ENCODE results near the gene EML6. TPM values are rescaled to one million over a fixed set of nuclear protein-coding genes. Genes with fewer than 3 reads are reported as not detected.

Gene EML6
- total RNA-seq, 3 donors from 2014 or later, result 3.4 to 7.3 (median 5.3) TPM

DNA sequence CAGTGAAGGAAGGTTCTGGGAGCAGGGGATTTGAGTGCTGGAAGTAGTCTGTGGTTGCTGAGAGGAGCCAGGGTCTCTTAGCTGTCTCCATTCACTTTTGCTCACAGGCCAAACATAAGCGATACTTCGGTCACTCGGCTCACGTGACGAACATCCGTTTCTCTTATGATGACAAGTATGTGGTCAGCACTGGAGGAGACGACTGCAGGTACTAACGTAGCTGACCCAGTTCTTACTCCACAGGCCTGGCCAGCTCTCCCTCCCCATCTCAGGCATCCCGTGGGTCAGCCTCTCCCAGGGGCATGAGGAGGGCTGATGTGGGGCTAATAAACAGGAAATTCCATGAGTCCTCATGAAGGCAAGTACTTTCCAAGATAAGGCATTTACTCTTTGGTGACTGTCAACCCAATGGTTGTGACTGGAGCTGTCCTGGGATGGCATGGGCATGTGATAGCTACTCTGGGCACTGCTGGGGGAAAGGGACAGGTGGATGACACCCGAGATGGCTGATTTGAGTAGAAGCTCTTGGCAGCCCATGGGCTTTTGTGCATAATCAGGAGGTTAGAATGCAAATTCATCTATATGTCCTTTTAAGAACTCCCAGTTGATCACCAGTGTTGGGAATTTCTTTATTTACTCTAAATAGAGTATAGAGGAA lies 245.2 kb downstream of the EML6 start:
- TF ChIP-seq, protein P1, sequence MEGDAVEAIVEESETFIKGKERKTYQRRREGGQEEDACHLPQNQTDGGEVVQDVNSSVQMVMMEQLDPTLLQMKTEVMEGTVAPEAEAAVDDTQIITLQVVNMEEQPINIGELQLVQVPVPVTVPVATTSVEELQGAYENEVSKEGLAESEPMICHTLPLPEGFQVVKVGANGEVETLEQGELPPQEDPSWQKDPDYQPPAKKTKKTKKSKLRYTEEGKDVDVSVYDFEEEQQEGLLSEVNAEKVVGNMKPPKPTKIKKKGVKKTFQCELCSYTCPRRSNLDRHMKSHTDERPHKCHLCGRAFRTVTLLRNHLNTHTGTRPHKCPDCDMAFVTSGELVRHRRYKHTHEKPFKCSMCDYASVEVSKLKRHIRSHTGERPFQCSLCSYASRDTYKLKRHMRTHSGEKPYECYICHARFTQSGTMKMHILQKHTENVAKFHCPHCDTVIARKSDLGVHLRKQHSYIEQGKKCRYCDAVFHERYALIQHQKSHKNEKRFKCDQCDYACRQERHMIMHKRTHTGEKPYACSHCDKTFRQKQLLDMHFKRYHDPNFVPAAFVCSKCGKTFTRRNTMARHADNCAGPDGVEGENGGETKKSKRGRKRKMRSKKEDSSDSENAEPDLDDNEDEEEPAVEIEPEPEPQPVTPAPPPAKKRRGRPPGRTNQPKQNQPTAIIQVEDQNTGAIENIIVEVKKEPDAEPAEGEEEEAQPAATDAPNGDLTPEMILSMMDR (IDR thresholded peaks at IDR 0.05), result no peak
- no peaks in the 10 kb centered on the region for H3K36me3 ChIP-seq (ENCODE audit: low read depth)
- no peak for DNase-seq
- no peaks in the 10 kb centered on the region for H3K4me1 ChIP-seq (ENCODE audit: low read depth)
- no peaks in the 10 kb centered on the region for H3K9me3 ChIP-seq
- no peak overlapping the region for H3K4me3 ChIP-seq
- no peak for ATAC-seq
- intact Hi-C loops (cut with DNase I, micrococcal nuclease), result no loop called here

- Histone ChIP-seq H3K4me1 (ENCODE audit: low read depth) (no peaks in the 10 kb centered on the region), H3K4me3 (no peak overlapping the region), H3K36me3 (ENCODE audit: low read depth) (no peaks in the 10 kb centered on the region), H3K9me3 (no peaks in the 10 kb centered on the region)
- TF ChIP-seq, protein P1 (IDR thresholded peaks at IDR 0.05), result no peak
- no peak for DNase-seq
- intact Hi-C loops (cut with DNase I, micrococcal nuclease), result no loop called here
- ATAC-seq, result no peak
Observed at GRCh38 chr2:54969295-54969939, 246.0 kb downstream of the EML6 start.

DNA sequence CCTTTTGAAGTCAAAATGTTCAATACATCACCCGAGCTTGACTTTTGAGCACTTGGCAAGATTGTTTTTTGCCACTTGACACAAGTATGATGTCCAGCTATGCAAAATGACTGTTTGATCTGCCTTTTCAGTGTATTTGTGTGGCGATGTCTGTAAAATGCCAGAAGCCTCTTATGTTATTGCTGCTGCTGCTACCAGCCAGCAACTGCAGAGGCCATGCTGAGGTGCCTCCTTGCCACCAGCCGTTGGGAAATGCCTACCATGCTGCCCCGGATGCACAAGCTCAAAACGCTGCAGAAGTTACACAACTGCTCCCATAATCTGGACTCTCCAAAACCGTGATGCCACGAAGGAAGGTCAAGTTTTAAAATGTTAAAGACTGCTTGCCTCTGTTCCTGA lies 246.5 kb downstream of the EML6 start:
- ATAC-seq (no peak), DNase-seq (no peak)
- no peaks in the 10 kb centered on the region for H3K36me3 ChIP-seq (ENCODE audit: low read depth)
- H3K9me3 ChIP-seq, result no peaks in the 10 kb centered on the region
- TF ChIP-seq, protein P1 (IDR thresholded peaks at IDR 0.05), result no peak
- intact Hi-C loops (cut with DNase I, micrococcal nuclease), result no loop called here
- H3K4me3 ChIP-seq, result no peak overlapping the region
- H3K4me1 ChIP-seq (ENCODE audit: low read depth), result no peaks in the 10 kb centered on the region

DNA sequence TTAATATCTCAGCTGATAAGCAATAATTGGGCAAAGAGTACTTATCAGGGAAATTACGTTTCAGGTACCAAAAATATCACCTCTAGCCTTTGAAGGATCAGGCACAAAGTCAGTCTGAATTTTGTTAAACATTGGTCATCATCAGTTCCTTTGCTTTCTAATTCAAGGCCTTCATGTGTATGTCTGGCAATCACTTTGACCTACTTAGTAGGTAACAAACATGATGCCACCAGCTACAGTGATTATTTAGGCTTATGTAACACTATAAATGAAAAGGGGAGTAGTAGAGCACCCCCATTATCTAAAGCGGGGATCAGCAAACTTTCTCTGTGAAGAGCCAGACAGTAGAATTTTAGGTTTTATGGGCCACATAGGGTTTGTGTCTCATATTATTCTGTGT lies 251.7 kb downstream of the EML6 start:
- Histone ChIP-seq H3K36me3 (ENCODE audit: low read depth) (no peaks in the 10 kb centered on the region), H3K9me3 (no peaks in the 10 kb centered on the region), H3K4me3 (no peak overlapping the region), H3K4me1 (ENCODE audit: low read depth) (no peaks in the 10 kb centered on the region)
- intact Hi-C loops (cut with DNase I, micrococcal nuclease), result no loop called here
- DNase-seq (no peak), ATAC-seq (no peak)
- TF ChIP-seq, protein P1 (IDR thresholded peaks at IDR 0.05), result no peak

GRCh38 chr2:54975598-54976492 lies 252.4 kb downstream of the EML6 start:
- H3K36me3 ChIP-seq (ENCODE audit: low read depth), result no peaks in the 10 kb centered on the region
- DNase-seq (no peak), ATAC-seq (no peak)
- H3K9me3 ChIP-seq, result no peaks in the 10 kb centered on the region
- TF ChIP-seq, protein P1 (IDR thresholded peaks at IDR 0.05), result no peak
- peaks cover 2% of the 10 kb centered on the region for H3K4me1 ChIP-seq (ENCODE audit: low read depth)
- intact Hi-C loops (cut with DNase I, micrococcal nuclease), result no loop called here
- no peak overlapping the region for H3K4me3 ChIP-seq

Measured in mucosa of descending colon (tissue), 3 donors.